ENCODE results near the gene LYPD5. TPM values are rescaled to one million over a fixed set of nuclear protein-coding genes. Genes with fewer than 3 reads are reported as not detected.

LYPD5 gene
- total RNA-seq, 6 experiments from 2014 or later: 0.80 to 0.87 TPM; not detected in 4

- H3K36me3 ChIP-seq: no peaks in the 10 kb centered on the region
- H3K9me3 ChIP-seq: no peaks in the 10 kb centered on the region
- DNase-seq: no peak
- no peaks in the 10 kb centered on the region for H3K4me1 ChIP-seq
- intact Hi-C loops (cut with DNase I): no loop called here
- H3K27ac ChIP-seq: no peak overlapping the region
- H3K4me3 ChIP-seq: no peak overlapping the region
- no peaks in the 10 kb centered on the region for H3K27me3 ChIP-seq
- TF ChIP-seq CTCF (IDR thresholded peaks at IDR 0.05) (no peak), POLR2A (IDR thresholded peaks at IDR 0.05) (no peak)
- ATAC-seq: no peak
- WGBS (ENCODE audit: insufficient coverage, low coverage, low lambda C conversion rate, missing lambda C conversion rate): 10% methylated on average over 3 of the region's 3 CpGs
Observed at GRCh38 chr19:43790587-43790986, 11.7 kb downstream of the LYPD5 start.

GRCh38 chr19:43789029-43789428, 13.2 kb downstream of the LYPD5 start:
- intact Hi-C loops (cut with DNase I): no loop called here
- ATAC-seq: no peak
- Histone ChIP-seq H3K36me3 (no peaks in the 10 kb centered on the region), H3K4me1 (no peaks in the 10 kb centered on the region), H3K4me3 (no peak overlapping the region), H3K27me3 (no peaks in the 10 kb centered on the region), H3K27ac (no peak overlapping the region), H3K9me3 (no peaks in the 10 kb centered on the region)
- TF ChIP-seq POLR2A (IDR thresholded peaks at IDR 0.05) (no peak), CTCF (IDR thresholded peaks at IDR 0.05) (no peak)
- 2% methylated on average over 3 of the region's 3 CpGs for WGBS (ENCODE audit: insufficient coverage, low coverage, low lambda C conversion rate, missing lambda C conversion rate)
- DNase-seq: no peak

GRCh38 chr19:43786665-43787064, 15.6 kb downstream of the LYPD5 start:
- no peaks in the 10 kb centered on the region for H3K27me3 ChIP-seq
- ATAC-seq (no peak), DNase-seq (no peak)
- intact Hi-C loops (cut with DNase I): no loop called here
- H3K4me1 ChIP-seq: no peaks in the 10 kb centered on the region
- WGBS (ENCODE audit: insufficient coverage, low coverage, low lambda C conversion rate, missing lambda C conversion rate): 33% methylated on average over 1 of the region's 1 CpG
- no peaks in the 10 kb centered on the region for H3K36me3 ChIP-seq
- no peak overlapping the region for H3K4me3 ChIP-seq
- H3K9me3 ChIP-seq: no peaks in the 10 kb centered on the region
- no peak overlapping the region for H3K27ac ChIP-seq
- no peak for TF ChIP-seq POLR2A (IDR thresholded peaks at IDR 0.05)
- no peak for TF ChIP-seq CTCF (IDR thresholded peaks at IDR 0.05)

- H3K36me3 ChIP-seq: no peaks in the 10 kb centered on the region
- no peak overlapping the region for H3K27ac ChIP-seq
- ATAC-seq: peak; percentile 81 to 93 (median 90)
- TF ChIP-seq CTCF (IDR thresholded peaks at IDR 0.05) (peak; percentile 86 to 97 (median 90)), POLR2A (IDR thresholded peaks at IDR 0.05) (no peak)
- no peak overlapping the region for H3K4me3 ChIP-seq
- H3K27me3 ChIP-seq: no peaks in the 10 kb centered on the region
- WGBS (ENCODE audit: insufficient coverage, low coverage, low lambda C conversion rate, missing lambda C conversion rate): 3% methylated on average over 6 of the region's 10 CpGs
- intact Hi-C loops (cut with DNase I): loop anchor here in 1 of 2 donors (5.0 kb wide), 1 partner anchor 38 kb away; no protein-coding TSS in a partner anchor
- no peaks in the 10 kb centered on the region for H3K9me3 ChIP-seq
- DNase-seq: peak in 2 of 3 donors; percentile 49 to 58
- H3K4me1 ChIP-seq: no peaks in the 10 kb centered on the region
Observed at GRCh38 chr19:43784981-43785808, 17.1 kb downstream of the LYPD5 start.

All from right lobe of liver (tissue), 6 donors.